RWPE1 (cell line): ENCODE measurements around the gene KLRK1.
"Not testable (repeated sequence)": the region's sequence is repeated elsewhere in the genome, so short reads cannot be mapped to it uniquely, and the experiment has no call there.

Source experiments
- CTCF ChIA-PET: fragments of 350-600 bp; sonication (Branson Sonifier 250); formaldehyde crosslinking; extraction: SDS; loops from one replicate; lab custom pipeline; 2021; lab: Yijun Ruan, JAX
- POLR2A ChIA-PET: fragments of 400-600 bp; formaldehyde crosslinking; extraction: SDS; loops from one replicate; lab custom pipeline; 2020; ENCODE audit warnings: antibody characterized with exemption; ENCODE audit not compliant: low non-redundant PET; lab: Yijun Ruan, JAX
- DNase-seq: peaks from one replicate; pipeline ENCODE4 v3.0.0; 2012; ENCODE audit warnings: low spot score
- H3K27ac ChIP-seq: fragments of 450-650 bp; 2 replicates; pipeline ENCODE4 v1.5.1; 2017
- CTCF ChIP-seq: fragments of 450-650 bp; conservative IDR thresholded peaks from 2 replicates; pipeline ENCODE4 v1.5.1; 2017; ENCODE audit warnings: low read depth, mild to moderate bottlenecking

Gene KLRK1

DNA sequence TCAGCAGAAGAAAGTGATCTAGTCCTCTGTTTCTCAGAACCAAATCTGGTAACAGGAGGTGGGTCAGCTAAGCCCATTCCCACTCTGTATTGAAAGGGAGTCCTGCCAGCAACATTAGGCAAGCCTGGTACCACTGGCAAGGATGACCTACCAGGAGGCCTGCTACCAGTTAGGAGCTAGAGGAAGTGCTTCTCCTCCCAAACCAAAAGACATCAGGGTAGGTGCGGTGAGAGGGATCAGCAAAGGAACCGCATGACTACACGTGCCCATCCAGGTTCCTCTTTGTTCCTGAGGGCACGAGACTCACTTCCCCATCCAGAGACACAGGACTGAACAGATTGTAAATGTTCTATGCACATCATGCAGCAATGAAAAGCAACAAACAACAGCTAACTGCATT is 16.9 kb upstream of the KLRK1 start:
- no peak overlapping the region for H3K27ac ChIP-seq
- TF ChIP-seq CTCF, result no peak
- no peak for DNase-seq
- CTCF ChIA-PET, result no interaction called here
- POLR2A ChIA-PET, result no interaction called here

DNA sequence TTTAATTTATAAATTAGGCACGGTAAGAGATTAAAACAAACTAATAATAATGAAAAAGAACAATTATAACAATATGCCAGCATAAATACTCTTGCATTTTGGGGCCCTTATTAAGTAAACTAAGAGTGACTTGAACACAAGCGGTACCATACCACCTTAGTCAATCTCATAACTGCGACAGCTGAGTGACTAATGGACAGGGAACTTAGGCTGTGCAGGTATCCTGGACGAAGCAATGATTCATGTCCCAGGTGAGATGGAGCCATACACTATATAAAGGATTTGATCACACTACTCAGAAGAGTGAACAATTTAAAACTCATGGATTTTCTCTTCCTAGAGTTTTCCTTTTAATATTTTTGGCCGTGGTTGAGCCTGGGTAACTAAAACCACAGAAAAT is 15.5 kb upstream of the KLRK1 start:
- ChIA-PET POLR2A (no interaction called here), CTCF (no interaction called here)
- DNase-seq, result peak; percentile 30
- H3K27ac ChIP-seq, result no peak overlapping the region
- no peak for TF ChIP-seq CTCF

GRCh38 chr12:10404798-10405197 is 15.0 kb upstream of the KLRK1 start:
- POLR2A ChIA-PET, result no interaction called here
- CTCF ChIA-PET, result no interaction called here
- no peak for TF ChIP-seq CTCF
- no peak overlapping the region for H3K27ac ChIP-seq
- DNase-seq, result no peak

GRCh38 chr12:10400829-10401228 is 11.0 kb upstream of the KLRK1 start:
- no peak for TF ChIP-seq CTCF
- DNase-seq, result no peak
- CTCF ChIA-PET, result no interaction called here
- no peak overlapping the region for H3K27ac ChIP-seq
- POLR2A ChIA-PET, result no interaction called here

- ChIA-PET POLR2A (no interaction called here), CTCF (no interaction called here)
- no peak for TF ChIP-seq CTCF
- no peak overlapping the region for H3K27ac ChIP-seq
- no peak for DNase-seq
Observed at GRCh38 chr12:10398168-10398567, 8.3 kb upstream of the KLRK1 start.

GRCh38 chr12:10397296-10397695 is 7.5 kb upstream of the KLRK1 start:
- DNase-seq, result no peak
- ChIA-PET POLR2A (no interaction called here), CTCF (no interaction called here)
- no peak overlapping the region for H3K27ac ChIP-seq
- TF ChIP-seq CTCF, result no peak

DNA sequence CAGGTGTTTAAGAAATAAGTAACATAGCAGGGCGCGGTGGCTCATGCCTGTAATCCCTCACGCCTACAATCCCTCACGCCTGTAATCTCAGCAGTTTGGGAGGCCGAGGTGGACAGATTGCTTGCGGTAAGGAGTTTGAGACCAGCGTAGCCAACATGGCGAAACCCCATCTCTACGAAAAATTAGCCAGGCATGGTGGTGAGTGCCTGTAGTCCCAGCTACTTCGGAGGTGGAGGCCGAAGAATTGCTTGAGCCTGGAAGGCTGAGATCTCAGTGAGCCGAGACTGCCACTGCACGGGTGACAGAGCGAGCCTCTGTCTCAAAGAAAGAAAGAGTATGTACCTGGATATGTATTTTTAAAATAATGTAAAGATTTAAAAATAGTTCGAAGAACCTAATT is 6.3 kb upstream of the KLRK1 start:
- DNase-seq, POLR2A ChIA-PET: not testable (repeated sequence)
- CTCF ChIA-PET, result interaction anchor here (0.7 kb wide), 1 partner anchor 10 kb away, joined by 4 read pairs; no protein-coding TSS in a partner anchor
- H3K27ac ChIP-seq, result peak overlapping the region; percentile 78
